Erythroblast (primary cell): ENCODE measurements around the gene PCDH15.
"Not testable (repeated sequence)": the region's sequence is repeated elsewhere in the genome, so short reads cannot be mapped to it uniquely, and the experiment has no call there.

Experiments
- DNase-seq, 2 experiments: peaks; one replicate each; lab custom pipeline; 2025; lab: John Stamatoyannopoulos, UW
- GATA1 ChIP-seq: IDR thresholded peaks from 2 replicates; pipeline ENCODE4 v1.6.1; 2011; ENCODE audit warnings: low read depth, mild to moderate bottlenecking, control low read depth, low read length, moderate library complexity
- POLR2A ChIP-seq: IDR thresholded peaks from 2 replicates; pipeline ENCODE4 v1.6.1; 2011; ENCODE audit warnings: mild to moderate bottlenecking, low read length

PCDH15 gene

GRCh38 chr10:53952698-53953630, 848.1 kb downstream of the PCDH15 start:
- no peak for DNase-seq
- TF ChIP-seq GATA1 (no peak), POLR2A (no peak)

- DNase-seq: no peak
- TF ChIP-seq POLR2A: no peak
- TF ChIP-seq GATA1: no peak
These were observed 861.4 kb downstream of the PCDH15 start for GRCh38 chr10:53939654-53940053.

- TF ChIP-seq GATA1: no peak
- TF ChIP-seq POLR2A: no peak
- no peak for DNase-seq
These were observed 870.4 kb downstream of the PCDH15 start for GRCh38 chr10:53930648-53931047.

- not testable (repeated sequence) for DNase-seq
These were observed 876.9 kb downstream of the PCDH15 start for GRCh38 chr10:53924051-53924700.

GRCh38 chr10:53918755-53919154, 882.3 kb downstream of the PCDH15 start:
- no peak for TF ChIP-seq POLR2A
- TF ChIP-seq GATA1: no peak
- DNase-seq: no peak

DNA sequence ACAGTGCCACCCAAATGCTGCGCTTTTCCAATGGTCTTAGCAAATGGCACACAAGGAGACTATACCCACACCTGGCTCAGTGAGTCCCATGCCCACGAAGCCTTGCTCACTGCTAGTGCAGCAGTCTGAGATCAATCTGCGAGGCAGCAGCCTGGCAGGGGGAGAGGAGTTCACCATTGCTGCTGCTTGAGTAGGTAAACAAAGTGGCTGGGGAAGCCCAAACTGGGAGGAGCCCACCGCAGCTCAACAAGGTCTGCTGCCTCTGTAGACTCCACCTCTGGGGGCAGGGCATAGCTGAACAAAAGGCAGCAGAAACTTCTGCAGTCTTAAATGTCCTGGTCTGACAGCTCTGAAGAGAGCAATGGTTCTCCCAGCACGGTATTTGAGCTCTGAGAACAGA, 891.2 kb downstream of the PCDH15 start:
- TF ChIP-seq GATA1: no peak
- TF ChIP-seq POLR2A: no peak
- DNase-seq: no peak

GRCh38 chr10:53904506-53905241, 896.4 kb downstream of the PCDH15 start:
- no peak for DNase-seq
- TF ChIP-seq POLR2A (no peak), GATA1 (no peak)

DNA sequence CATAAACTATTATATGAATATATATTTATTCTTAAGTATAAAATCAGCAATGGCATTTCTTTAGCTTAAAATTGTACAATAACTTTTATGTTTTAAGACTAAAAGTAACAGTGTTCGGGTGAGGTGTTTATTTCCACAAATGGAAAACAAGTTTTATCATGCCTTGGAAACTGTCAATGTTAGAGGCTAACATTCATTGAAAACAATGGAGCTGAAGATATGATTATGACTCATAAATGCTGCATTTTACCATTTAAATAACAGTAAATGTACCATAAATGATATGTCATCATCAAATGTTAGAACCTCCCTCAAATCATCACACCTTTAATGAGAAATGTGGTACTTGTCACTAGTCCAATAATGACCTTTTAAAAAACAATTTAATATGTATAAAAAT, 897.3 kb downstream of the PCDH15 start:
- no peak for DNase-seq
- TF ChIP-seq POLR2A: no peak
- no peak for TF ChIP-seq GATA1

DNA sequence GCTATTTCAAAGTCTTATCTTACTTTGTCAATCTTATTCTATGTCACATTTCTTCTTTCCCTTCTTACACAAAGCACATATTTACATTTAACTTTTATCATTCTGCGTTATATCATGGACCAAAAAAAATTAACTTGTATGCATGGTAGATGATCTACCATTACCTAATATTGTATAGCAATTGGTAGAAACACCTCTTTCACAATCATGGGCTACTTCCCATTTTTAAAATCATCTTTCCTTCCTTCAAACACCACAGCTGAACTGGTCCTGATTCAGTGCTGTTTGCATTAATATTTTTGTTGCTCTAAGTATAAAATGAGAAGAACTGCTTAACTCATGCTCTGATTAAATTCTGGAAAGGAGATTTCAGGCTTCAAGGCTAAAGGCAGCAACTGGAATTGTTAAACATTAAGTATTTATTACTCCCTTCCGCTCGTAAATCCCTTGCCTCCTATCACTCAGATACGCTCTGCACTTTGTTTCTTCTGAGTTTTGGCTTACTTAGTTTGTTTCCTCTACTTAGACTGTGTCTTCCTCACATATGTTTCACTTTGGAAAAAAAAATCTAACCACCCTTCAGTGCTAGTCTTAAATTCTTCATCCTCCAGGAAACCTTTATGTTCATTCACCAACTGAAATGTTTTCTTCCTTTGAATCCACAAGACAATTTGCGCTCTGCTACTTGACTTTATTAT, 901.4 kb downstream of the PCDH15 start:
- no peak for TF ChIP-seq POLR2A
- no peak for DNase-seq

DNA sequence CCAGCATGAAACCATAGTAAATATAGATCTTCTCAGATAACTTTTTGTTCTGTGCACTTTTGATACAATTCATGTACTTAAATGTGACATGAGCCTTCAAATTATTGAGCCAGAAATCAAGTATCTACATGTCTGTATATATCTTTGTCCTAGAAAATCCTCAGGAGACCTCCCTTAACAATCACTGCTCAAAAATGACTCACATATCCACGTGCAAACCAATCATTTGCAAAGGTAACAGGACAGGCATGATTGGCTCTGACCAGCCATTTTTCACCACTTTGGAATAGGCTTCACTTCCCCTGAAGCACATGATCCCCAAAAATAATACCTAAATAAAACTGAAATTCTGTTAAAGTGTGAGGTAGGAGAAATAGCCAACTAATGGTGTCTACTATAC, 902.5 kb downstream of the PCDH15 start:
- no peak for TF ChIP-seq POLR2A
- no peak for TF ChIP-seq GATA1

DNA sequence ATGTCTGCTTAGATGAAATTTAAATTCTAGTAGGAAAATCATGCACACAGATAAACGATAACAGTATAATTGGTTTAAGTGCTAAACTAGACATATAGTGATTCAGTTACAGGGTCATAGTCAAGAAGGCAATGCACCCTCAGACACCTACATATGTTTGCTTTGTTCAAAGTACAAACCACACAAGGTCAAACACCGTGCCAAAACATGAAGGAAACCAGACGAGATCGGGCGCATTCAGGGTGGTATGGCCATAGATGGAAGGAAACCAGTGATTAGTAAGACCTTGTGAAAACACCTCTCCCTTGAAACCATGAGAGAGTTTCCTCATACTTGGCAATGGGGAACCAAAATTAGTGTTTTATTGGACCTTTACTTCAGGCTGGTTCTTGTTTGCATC, 906.9 kb downstream of the PCDH15 start:
- DNase-seq: no peak
- TF ChIP-seq POLR2A: no peak
- TF ChIP-seq GATA1: no peak

More for the DNA sequence above, 902.5 kb downstream of the PCDH15 start:
- DNase-seq: no peak

- TF ChIP-seq POLR2A (no peak), GATA1 (no peak)
- DNase-seq: no peak
These were observed 908.0 kb downstream of the PCDH15 start for GRCh38 chr10:53893061-53893460.
